Neuronal stem cell (in vitro differentiated cells): ENCODE data around the gene LRRC40. TPM values are rescaled to one million over a fixed set of nuclear protein-coding genes. Genes with fewer than 3 reads are reported as not detected.

Source experiments
- DNase-seq: peaks from one replicate; pipeline ENCODE4 v3.0.0-alpha.2; 2013; ENCODE audit warnings: low spot score
- H2AFZ ChIP-seq: one replicate; pipeline ENCODE4 v1.6.1; 2013; ENCODE audit warnings: mild to moderate bottlenecking, low read length, inconsistent platforms
- H2AK5ac ChIP-seq: 2 replicates; pipeline ENCODE4 v1.6.1; 2013; ENCODE audit warnings: low read depth, mild to moderate bottlenecking, inconsistent platforms, low read length, moderate library complexity, mixed read lengths
- H2BK120ac ChIP-seq: 2 replicates; pipeline ENCODE4 v1.6.1; 2013; ENCODE audit warnings: low read depth, mild to moderate bottlenecking, inconsistent platforms, low read length, moderate library complexity, mixed read lengths
- H2BK12ac ChIP-seq: one replicate; pipeline ENCODE4 v1.6.1; 2013; ENCODE audit warnings: low read length, inconsistent platforms
- H2BK15ac ChIP-seq: 2 replicates; pipeline ENCODE4 v1.6.1; 2013; ENCODE audit warnings: mild to moderate bottlenecking, low read length, inconsistent platforms, mixed read lengths
- H2BK5ac ChIP-seq: one replicate; pipeline ENCODE4 v1.6.1; 2013; ENCODE audit warnings: inconsistent platforms, mild to moderate bottlenecking, low read length, moderate library complexity
- H3K14ac ChIP-seq: one replicate; pipeline ENCODE4 v1.6.1; 2013; ENCODE audit warnings: low read length, inconsistent platforms
- H3K18ac ChIP-seq: 2 replicates; pipeline ENCODE4 v1.6.1; 2013; ENCODE audit warnings: low read length, inconsistent platforms
- H3K23ac ChIP-seq: 2 replicates; pipeline ENCODE4 v1.6.1; 2013; ENCODE audit warnings: low read depth, mild to moderate bottlenecking, mixed read lengths, low read length, inconsistent platforms; ENCODE audit not compliant: poor library complexity
- H3K27ac ChIP-seq: replicated peaks from 3 replicates; pipeline ENCODE4 v1.5.1; 2013; ENCODE audit warnings: low read length, inconsistent platforms
- H3K27me3 ChIP-seq, 3 experiments: 2 replicates each; pipeline ENCODE4 v1.6.1; 2013; ENCODE audit warnings: low read length in 3 of 3, mild to moderate bottlenecking in 2 of 3, inconsistent platforms in 1 of 3, low read depth in 1 of 3, mixed read lengths in 1 of 3, moderate library complexity in 1 of 3; ENCODE audit not compliant: control insufficient read depth in 3 of 3, insufficient read depth in 3 of 3
- H3K36me3 ChIP-seq, 2 donors: replicated peaks in 1 of 2; 2 replicates each; pipeline ENCODE4 v1.6.1; 2013; ENCODE audit warnings: low read length in 2 of 2; ENCODE audit not compliant: control insufficient read depth in 2 of 2, insufficient read depth in 2 of 2
- H3K4ac ChIP-seq: 2 replicates; pipeline ENCODE4 v1.6.1; 2013; ENCODE audit warnings: inconsistent platforms, mild to moderate bottlenecking, low read length, moderate library complexity
- H3K4me1 ChIP-seq, 2 donors: 1 replicate in 1 of 2; 2 replicates in 1 of 2; pipeline ENCODE4 v1.6.1; 2013; ENCODE audit warnings: low read length in 2 of 2, low read depth in 1 of 2; ENCODE audit not compliant: control insufficient read depth in 2 of 2, insufficient read depth in 1 of 2
- H3K4me2 ChIP-seq: one replicate; pipeline ENCODE4 v1.6.1; 2013; ENCODE audit warnings: mild to moderate bottlenecking, low read length, inconsistent platforms; ENCODE audit not compliant: insufficient read depth, poor library complexity, severe bottlenecking
- H3K4me3 ChIP-seq, 2 donors: 2 replicates each; pipeline ENCODE4 v1.5.1; 2013; ENCODE audit warnings: low read length in 2 of 2, mild to moderate bottlenecking in 2 of 2, inconsistent platforms in 1 of 2, moderate library complexity in 1 of 2
- H3K79me1 ChIP-seq: one replicate; pipeline ENCODE4 v1.6.1; 2013; ENCODE audit warnings: low read depth, mild to moderate bottlenecking, inconsistent platforms, low read length, moderate library complexity
- H3K9ac ChIP-seq: one replicate; pipeline ENCODE4 v1.6.1; 2013; ENCODE audit warnings: mild to moderate bottlenecking, low read depth, low read length, inconsistent platforms; ENCODE audit not compliant: poor library complexity
- H3K9me3 ChIP-seq, 2 donors: replicated peaks in 1 of 2; 2 replicates each; pipeline versions ENCODE3 to v1.6.1; 2013; ENCODE audit warnings: low read length in 2 of 2, mild to moderate bottlenecking in 2 of 2, inconsistent platforms in 1 of 2, low read depth in 1 of 2, mixed read lengths in 1 of 2, moderate library complexity in 1 of 2; ENCODE audit not compliant: control insufficient read depth in 2 of 2, insufficient read depth in 1 of 2
- H4K8ac ChIP-seq: one replicate; pipeline ENCODE4 v1.6.1; 2013; ENCODE audit warnings: low read depth, mild to moderate bottlenecking, inconsistent platforms, low read length, moderate library complexity
- H4K91ac ChIP-seq: one replicate; pipeline ENCODE4 v1.6.1; 2013; ENCODE audit warnings: low read length, low read depth, mild to moderate bottlenecking, inconsistent platforms; ENCODE audit not compliant: poor library complexity
- WGBS, 2 donors: extraction: QIAGEN DNeasy Blood & Tissue Kit; methylation state at CpG; one replicate each; pipeline ENCODE4 v1.1.7; 2013; ENCODE audit warnings: missing lambda C conversion rate in 2 of 2, mixed read lengths in 1 of 2; ENCODE audit not compliant: insufficient read length in 2 of 2, insufficient replicate concordance in 1 of 2; ENCODE audit errors: extremely low coverage in 2 of 2; 5-methylcytosine and 5-hydroxymethylcytosine counted together
- polyA plus RNA-seq, 2 experiments: library from polyadenylated mRNA; stranded (reverse); fragments of 200-250 nt; gene quantifications; one replicate each; pipeline ENCODE4 v1.2.3, GENCODE V29; 2013

Gene LRRC40
- polyA plus RNA-seq (2013, experiment 1 of 2): 38.7 TPM
- 38.7 TPM for polyA plus RNA-seq (2013, experiment 2 of 2)

- Histone ChIP-seq H2BK120ac (no peak within 1 kb of the TSS), H3K4me3 (peak within 1 kb of the TSS; percentile 89 to 94), H4K91ac (no peak within 1 kb of the TSS), H2BK12ac (no peak within 1 kb of the TSS), H3K9ac (peak within 1 kb of the TSS; percentile 86), H3K18ac (peak within 1 kb of the TSS; percentile 82), H3K4me1 (peaks cover 2 to 3% of the 10 kb centered on the region in 2 donors), H3K9me3 (no peaks in the 10 kb centered on the region), H3K27ac (peak within 1 kb of the TSS; percentile 83), H3K4me2 (peak within 1 kb of the TSS; percentile 64), H2AFZ (peak within 1 kb of the TSS; percentile 91), H3K14ac (no peak within 1 kb of the TSS), H2BK5ac (no peak within 1 kb of the TSS), H3K36me3 (peaks cover 6 to 39% of the 10 kb centered on the region in 2 donors), H4K8ac (no peak within 1 kb of the TSS), H3K27me3 (no peaks in the 10 kb centered on the region), H3K79me1 (peaks cover 8% of the 10 kb centered on the region), H3K23ac (peak within 1 kb of the TSS; percentile 92), H3K4ac (no peak within 1 kb of the TSS), H2AK5ac (no peak within 1 kb of the TSS), H2BK15ac (no peak within 1 kb of the TSS)
- DNase-seq: peak; percentile 94
- no CpG with 5 or more reads among the region's 47 CpGs for WGBS, 2 donors
Measured at GRCh38 chr1:70205434-70206118, at the start of gene LRRC40. Gene LRRC40 (minus strand): TSS chr1:70205579. CDS start chr1:70205540, 39 bp downstream.

- Histone ChIP-seq H4K91ac (no peak overlapping the region), H3K23ac (no peak overlapping the region), H3K14ac (no peak overlapping the region), H2BK5ac (no peak overlapping the region), H2BK15ac (no peak overlapping the region), H3K9me3 (no peaks in the 10 kb centered on the region), H2BK120ac (no peak overlapping the region), H3K9ac (no peak overlapping the region), H2AK5ac (no peak overlapping the region), H3K79me1 (no peaks in the 10 kb centered on the region), H4K8ac (no peak overlapping the region), H3K4ac (no peak overlapping the region), H2BK12ac (no peak overlapping the region), H2AFZ (no peak overlapping the region), H3K4me1 (no peaks in the 10 kb centered on the region), H3K4me2 (no peak overlapping the region), H3K27ac (no peak overlapping the region), H3K18ac (no peak overlapping the region), H3K27me3 (no peaks in the 10 kb centered on the region), H3K36me3 (peaks cover 11 to 100% of the 10 kb centered on the region in 2 donors), H3K4me3 (no peak overlapping the region)
- no CpG with 5 or more reads among the region's 4 CpGs for WGBS, 2 donors
- DNase-seq: no peak
Measured at GRCh38 chr1:70248729-70249128, 43.4 kb upstream of the LRRC40 start.

GRCh38 chr1:70247768-70248167, 42.4 kb upstream of the LRRC40 start:
- Histone ChIP-seq H3K4me3 (no peak overlapping the region), H3K27me3 (no peaks in the 10 kb centered on the region), H2BK120ac (no peak overlapping the region), H3K27ac (no peak overlapping the region), H4K8ac (no peak overlapping the region), H2BK15ac (no peak overlapping the region), H2BK5ac (no peak overlapping the region), H3K36me3 (peaks cover 15 to 100% of the 10 kb centered on the region in 2 donors), H3K23ac (no peak overlapping the region), H3K4me2 (no peak overlapping the region), H3K14ac (no peak overlapping the region), H2BK12ac (no peak overlapping the region), H4K91ac (no peak overlapping the region), H3K18ac (no peak overlapping the region), H3K79me1 (no peaks in the 10 kb centered on the region), H2AFZ (no peak overlapping the region), H3K9me3 (no peaks in the 10 kb centered on the region), H2AK5ac (no peak overlapping the region), H3K4ac (no peak overlapping the region), H3K4me1 (no peaks in the 10 kb centered on the region), H3K9ac (no peak overlapping the region)
- DNase-seq: no peak

- Histone ChIP-seq H2BK12ac (no peak overlapping the region), H4K8ac (no peak overlapping the region), H3K27me3 (no peaks in the 10 kb centered on the region), H3K36me3 (peaks cover 17 to 100% of the 10 kb centered on the region in 2 donors), H2BK5ac (no peak overlapping the region), H3K4me1 (no peaks in the 10 kb centered on the region), H3K23ac (no peak overlapping the region), H3K9me3 (no peaks in the 10 kb centered on the region), H2AK5ac (no peak overlapping the region), H3K27ac (no peak overlapping the region), H3K9ac (no peak overlapping the region), H2AFZ (no peak overlapping the region), H3K4ac (no peak overlapping the region), H3K4me2 (no peak overlapping the region), H2BK15ac (no peak overlapping the region), H3K79me1 (no peaks in the 10 kb centered on the region), H4K91ac (no peak overlapping the region), H3K4me3 (no peak overlapping the region), H3K18ac (no peak overlapping the region), H2BK120ac (no peak overlapping the region), H3K14ac (no peak overlapping the region)
- no peak for DNase-seq
Measured at GRCh38 chr1:70247122-70247521, 41.7 kb upstream of the LRRC40 start.
